Amniotic stem cell (primary cell): Measurements from ENCODE around the gene PHIP.
"Not testable (repeated sequence)": the region's sequence is repeated elsewhere in the genome, so short reads cannot be mapped to it uniquely, and the experiment has no call there.

Source experiments
- DNase-seq: peaks from one replicate; lab custom pipeline; 2025; lab: John Stamatoyannopoulos, UW

The PHIP gene

GRCh38 chr6:78921168-78921567 is 156.9 kb downstream of the PHIP start:
- DNase-seq = not testable (repeated sequence)

GRCh38 chr6:78917788-78918187 is 160.3 kb downstream of the PHIP start:
- DNase-seq = no peak

- DNase-seq = no peak
Observed at GRCh38 chr6:78916411-78916810, 161.6 kb downstream of the PHIP start.

GRCh38 chr6:78911218-78911940 is 166.7 kb downstream of the PHIP start:
- DNase-seq = no peak

GRCh38 chr6:78910591-78911171 is 167.4 kb downstream of the PHIP start:
- DNase-seq = no peak

GRCh38 chr6:78910010-78910409 is 168.0 kb downstream of the PHIP start:
- no peak for DNase-seq

GRCh38 chr6:78909391-78909790 is 168.7 kb downstream of the PHIP start:
- DNase-seq = no peak

GRCh38 chr6:78908621-78909020 is 169.4 kb downstream of the PHIP start:
- no peak for DNase-seq

- DNase-seq = no peak
Observed at GRCh38 chr6:78896227-78896626, 181.8 kb downstream of the PHIP start.

GRCh38 chr6:78889901-78890300 is 188.2 kb downstream of the PHIP start:
- not testable (repeated sequence) for DNase-seq
